HG03097 (cell line): Measurements from ENCODE around the gene GRIN2A.

Source experiments
- ATAC-seq: cut with Tn5 transposase; IDR thresholded peaks from one replicate; pipeline ENCODE4 v1.9.1; 2021; ENCODE audit not compliant: unreplicated experiment, low FRiP score

Gene GRIN2A

GRCh38 chr16:10137341-10137740, 44.9 kb downstream of the GRIN2A start:
- no peak for ATAC-seq

- ATAC-seq: no peak
These were observed 45.3 kb downstream of the GRIN2A start for GRCh38 chr16:10136916-10137315.

GRCh38 chr16:10130538-10130937, 51.7 kb downstream of the GRIN2A start:
- no peak for ATAC-seq

- ATAC-seq: no peak
These were observed 53.6 kb downstream of the GRIN2A start for GRCh38 chr16:10128397-10129258.

GRCh38 chr16:10126686-10127085, 55.5 kb downstream of the GRIN2A start:
- ATAC-seq: no peak

GRCh38 chr16:10123141-10123540, 59.1 kb downstream of the GRIN2A start:
- ATAC-seq: no peak

GRCh38 chr16:10122546-10122945, 59.7 kb downstream of the GRIN2A start:
- ATAC-seq: no peak

- no peak for ATAC-seq
These were observed 60.3 kb downstream of the GRIN2A start for GRCh38 chr16:10121897-10122425.

- ATAC-seq: no peak
These were observed 60.7 kb downstream of the GRIN2A start for GRCh38 chr16:10121491-10121890.

- ATAC-seq: no peak
These were observed 61.3 kb downstream of the GRIN2A start for GRCh38 chr16:10120953-10121352.

GRCh38 chr16:10114409-10114808, 67.8 kb downstream of the GRIN2A start:
- no peak for ATAC-seq

- ATAC-seq: no peak
These were observed 69.0 kb downstream of the GRIN2A start for GRCh38 chr16:10113248-10113647.

- no peak for ATAC-seq
These were observed 70.2 kb downstream of the GRIN2A start for GRCh38 chr16:10112021-10112420.

- no peak for ATAC-seq
These were observed 71.0 kb downstream of the GRIN2A start for GRCh38 chr16:10111156-10111761.

- ATAC-seq: no peak
These were observed 71.7 kb downstream of the GRIN2A start for GRCh38 chr16:10110552-10110951.

GRCh38 chr16:10107081-10107480, 75.1 kb downstream of the GRIN2A start:
- no peak for ATAC-seq

- ATAC-seq: no peak
These were observed 78.5 kb downstream of the GRIN2A start for GRCh38 chr16:10103700-10104099.

GRCh38 chr16:10103118-10103517, 79.1 kb downstream of the GRIN2A start:
- no peak for ATAC-seq

GRCh38 chr16:10100829-10101228, 81.4 kb downstream of the GRIN2A start:
- no peak for ATAC-seq

GRCh38 chr16:10098991-10099390, 83.2 kb downstream of the GRIN2A start:
- ATAC-seq: no peak

- ATAC-seq: no peak
These were observed 85.0 kb downstream of the GRIN2A start for GRCh38 chr16:10097271-10097670.

GRCh38 chr16:10093576-10093975, 88.7 kb downstream of the GRIN2A start:
- ATAC-seq: no peak
